GM04503 (cell line): ENCODE data around the gene CLEC2L.

Source experiments
- DNase-seq: peaks from one replicate; pipeline ENCODE4 v3.0.0-alpha.2; 2012; ENCODE audit warnings: low read depth

CLEC2L gene

DNA sequence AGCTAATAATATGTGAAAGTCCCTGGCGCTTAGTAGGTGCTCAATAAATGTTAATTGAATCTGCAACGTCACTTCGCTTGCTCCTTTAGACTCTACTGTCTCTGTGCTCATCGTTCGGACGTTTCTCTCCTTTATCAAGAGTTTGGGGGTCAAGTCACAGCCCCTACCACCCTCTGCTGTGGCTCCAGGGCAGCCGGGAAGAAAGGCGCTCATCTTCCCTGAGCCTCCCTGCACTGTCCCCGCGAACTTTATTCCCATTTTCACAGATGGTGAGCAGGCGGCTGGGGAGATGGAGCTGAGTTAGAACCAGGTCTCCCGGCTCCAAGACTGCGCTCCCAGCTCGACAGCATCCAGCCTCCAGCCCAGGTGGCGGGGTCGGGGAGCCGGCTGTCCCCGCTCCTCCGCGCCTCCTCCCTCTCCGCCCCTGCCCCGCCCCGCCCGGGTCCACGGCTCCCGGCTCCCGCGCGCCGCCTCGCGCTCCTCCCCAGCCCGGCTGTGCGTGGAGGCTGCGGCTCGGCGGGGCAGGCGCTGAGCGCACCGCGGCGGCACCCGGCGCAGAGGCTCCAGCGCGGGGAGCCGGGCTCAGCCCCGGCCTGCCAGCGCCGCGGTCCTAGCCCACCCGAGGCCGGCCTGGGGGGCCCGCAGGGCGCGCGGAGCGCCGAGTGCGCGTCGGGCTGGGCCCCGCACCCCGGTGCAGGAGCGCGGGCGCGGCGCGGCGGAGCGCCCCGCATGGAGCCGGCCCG lies at the start of gene CLEC2L:
Gene CLEC2L (plus strand): TSS at position 487 of the 743 bp plus-strand sequence. CDS start 243 bp downstream, at position 730.
- DNase-seq = no peak

DNA sequence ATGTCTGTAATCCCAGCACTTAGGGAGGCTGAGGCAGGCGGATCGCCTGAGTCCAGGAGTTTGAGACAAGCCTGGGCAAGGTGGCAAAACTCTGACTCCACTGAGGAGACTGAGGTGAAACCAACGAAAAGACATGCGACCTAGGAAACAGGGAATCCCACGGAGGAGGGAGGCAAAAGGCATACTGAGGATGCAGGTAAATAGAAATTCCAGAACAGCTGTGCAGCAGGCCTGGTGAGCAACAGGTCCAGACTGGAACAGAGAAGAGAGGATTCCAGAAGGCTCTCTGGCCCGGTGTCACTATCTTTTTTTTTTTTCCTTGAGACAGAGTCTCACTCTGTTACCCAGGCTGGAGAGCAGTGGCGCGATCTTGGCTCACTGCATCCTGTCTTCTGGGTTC lies 47.3 kb upstream of the CLEC2L start:
- DNase-seq = no peak

DNA sequence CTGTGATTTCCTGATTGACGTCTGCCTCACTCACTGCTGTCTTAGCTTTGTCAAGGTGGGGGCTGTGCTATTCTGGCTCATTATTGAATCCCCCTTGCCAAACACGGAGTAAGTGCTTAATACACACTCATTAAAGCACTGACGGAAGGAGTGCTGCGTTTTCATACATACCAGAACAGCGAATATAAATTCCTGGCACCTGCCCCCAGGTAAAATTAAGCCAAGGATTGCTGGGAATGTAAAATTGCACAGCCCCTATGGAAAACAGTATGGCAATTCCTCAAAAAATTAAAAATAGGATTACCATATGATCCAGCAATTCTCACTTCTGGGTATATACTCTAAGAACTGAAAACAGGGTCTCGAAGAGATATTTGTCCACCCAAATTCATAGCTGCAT lies 46.6 kb upstream of the CLEC2L start:
- no peak for DNase-seq

DNA sequence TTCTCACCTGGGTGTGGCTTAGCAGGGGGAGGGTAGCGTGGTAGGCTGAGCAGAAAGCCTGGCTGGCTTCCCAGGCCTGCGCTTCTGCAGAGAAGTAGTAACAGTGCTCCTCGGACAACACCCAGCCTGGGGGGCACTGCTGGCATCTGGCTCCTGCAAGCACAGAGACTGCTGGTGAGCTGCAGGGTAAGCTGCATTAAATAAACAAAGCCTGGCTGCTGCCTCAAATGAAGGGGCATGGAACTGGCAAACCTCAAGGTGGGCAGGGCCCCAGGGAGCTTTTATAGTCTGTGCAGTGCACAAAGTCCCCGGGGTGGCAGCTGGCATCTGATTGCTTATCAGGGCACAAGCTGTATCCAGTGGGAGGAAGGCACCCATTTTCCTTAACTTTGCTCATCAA lies 43.9 kb upstream of the CLEC2L start:
- DNase-seq = no peak

DNA sequence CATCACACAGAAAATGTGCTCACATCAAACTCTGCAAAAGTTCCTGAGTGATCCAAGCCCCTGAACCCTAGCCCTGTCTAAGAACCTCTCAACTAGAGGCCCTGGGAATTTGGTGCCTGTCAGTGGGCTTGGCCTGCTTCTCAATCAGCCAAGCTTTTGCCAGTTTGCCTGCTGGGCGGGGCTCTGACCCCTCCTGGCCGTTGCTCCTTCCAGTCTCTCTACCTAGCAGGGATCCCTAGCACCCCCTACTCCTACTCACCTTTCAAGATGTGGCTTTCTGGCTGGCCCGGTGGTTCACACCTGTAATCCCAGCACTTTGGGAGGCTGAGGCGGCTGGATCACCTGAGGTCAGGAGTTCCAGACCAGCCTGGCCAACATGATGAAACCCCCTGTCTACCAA lies 42.1 kb upstream of the CLEC2L start:
- no peak for DNase-seq

DNA sequence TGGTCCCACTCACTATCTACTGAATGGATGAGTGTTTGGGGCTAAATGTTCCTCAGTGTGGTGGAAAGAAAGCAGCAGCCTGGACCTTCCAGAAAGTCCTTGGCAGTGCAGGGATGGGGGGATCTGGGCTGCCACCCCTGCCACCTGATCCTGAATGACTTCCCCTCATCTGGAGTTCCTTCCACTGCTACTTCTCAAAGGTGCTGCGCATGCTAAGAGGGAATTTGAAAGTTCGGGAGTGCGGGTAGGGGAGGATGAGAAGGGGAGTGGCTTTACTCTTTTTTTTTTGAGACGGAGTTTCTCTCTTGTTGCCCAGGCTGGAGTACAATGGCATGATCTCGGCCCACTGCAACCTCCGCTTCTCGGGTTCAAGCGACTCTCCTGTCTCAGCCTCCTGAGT lies 41.4 kb upstream of the CLEC2L start:
- no peak for DNase-seq

DNA sequence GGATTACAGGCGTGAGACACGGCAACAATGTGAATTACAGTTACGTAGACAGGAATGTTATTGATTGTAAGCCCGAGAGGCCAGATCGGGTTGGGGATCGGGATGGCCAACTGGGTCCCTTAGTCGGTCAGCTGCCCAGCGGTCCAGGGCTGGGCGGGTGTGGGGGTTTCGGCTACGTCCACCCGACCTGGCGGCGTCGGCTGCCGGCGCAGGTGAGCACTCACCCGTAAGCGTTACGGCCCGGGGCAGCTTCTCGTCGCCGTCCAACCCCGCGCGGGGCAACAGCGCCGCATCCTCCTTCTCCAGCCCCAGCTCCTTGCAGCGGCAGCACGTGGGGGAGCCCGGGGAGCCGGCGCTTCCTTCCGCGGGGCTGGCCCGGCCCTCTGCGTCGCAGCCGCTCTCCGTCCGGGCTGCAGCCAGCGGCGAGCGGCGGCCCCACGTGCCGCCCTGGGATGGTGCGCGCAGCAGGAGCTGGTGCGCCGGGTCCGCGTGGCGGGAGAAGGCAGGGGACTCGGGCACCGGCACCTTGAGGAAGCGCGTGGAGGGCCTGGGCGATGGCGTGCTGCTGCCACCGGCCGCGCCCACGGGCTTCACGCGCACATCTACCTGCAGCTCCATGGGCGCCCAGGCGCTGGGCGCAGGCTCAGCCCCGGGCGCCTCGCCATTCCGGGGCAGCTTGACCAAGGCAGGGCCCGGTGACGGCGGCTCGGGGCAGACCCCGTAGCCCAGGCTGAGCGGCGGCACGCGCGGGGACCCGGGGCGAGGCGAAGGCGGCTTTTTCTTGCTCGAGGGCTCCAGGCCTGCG lies 40.6 kb upstream of the CLEC2L start:
- no peak for DNase-seq

DNA sequence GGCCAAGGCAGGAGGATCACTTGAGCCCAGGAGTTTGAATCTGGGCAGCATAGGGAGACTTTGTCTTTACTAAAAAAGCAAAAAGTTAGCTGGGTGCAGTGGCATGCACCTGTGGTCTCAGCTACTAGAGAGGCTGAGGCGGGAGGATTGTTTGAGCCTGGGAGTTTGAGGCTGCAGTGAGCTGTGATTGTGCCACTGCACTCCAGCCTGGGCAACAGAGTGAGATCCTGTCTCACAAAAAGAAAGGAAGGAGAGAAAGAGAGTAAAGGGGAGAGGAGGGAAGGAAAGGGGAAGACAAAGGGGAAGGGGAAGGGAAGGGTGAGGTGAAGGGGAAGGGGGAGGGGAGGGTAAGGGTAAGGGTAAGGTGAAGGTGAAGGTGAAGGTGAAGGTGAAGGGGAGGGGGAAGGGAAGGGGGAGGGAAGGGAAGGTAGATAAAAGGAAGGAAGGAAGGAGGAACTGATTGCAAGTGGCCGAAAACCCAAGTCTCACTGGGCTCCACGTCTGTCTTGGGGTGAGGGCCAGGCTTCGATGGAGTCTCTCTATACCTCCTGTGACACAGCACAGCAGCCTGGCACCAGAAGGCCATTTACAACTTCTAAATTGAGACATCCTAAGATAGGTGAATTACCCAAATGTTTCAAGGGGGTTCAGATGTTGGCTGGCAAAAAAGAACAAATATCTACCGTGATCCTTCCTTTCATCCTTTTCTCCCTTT lies 36.0 kb upstream of the CLEC2L start:
- no peak for DNase-seq

DNA sequence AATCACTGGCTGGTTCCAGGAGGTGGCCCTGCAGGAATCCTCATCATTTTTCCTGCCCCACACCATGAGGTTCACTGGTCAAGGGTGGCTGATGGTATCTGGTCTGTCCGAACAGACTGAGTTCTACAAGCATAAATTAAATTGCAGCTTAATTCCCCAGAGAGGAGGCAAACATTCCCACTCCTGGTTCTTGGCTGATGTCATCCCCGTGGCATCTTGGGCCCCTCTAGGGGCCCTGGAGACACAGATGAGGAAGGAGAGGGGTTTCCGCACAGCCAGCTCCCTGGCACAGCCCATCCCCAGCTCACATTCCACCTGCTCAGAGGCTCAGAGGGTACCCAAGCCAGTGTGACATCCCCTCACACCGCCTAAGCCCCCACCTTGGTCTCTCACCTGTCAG lies 34.7 kb upstream of the CLEC2L start:
- DNase-seq = no peak

DNA sequence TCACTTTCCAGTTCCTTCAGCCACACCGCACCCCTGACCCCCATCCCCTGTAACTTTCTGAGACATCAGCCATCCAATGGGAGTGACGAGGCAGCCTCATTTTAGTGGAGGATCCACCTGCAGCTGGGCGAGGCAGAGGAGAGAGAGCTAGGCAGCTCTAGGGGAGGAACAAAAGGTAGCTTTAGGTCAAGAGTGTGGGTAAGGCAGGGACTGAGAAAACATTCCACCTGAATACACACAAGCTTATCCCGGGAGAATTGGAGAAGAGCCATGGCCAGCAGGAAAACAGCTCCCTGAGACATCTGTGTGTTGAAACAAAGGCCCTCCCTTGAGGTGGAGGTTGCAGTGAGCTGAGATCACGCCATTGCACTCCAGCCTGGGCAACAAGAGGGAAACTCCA lies 33.4 kb upstream of the CLEC2L start:
- no peak for DNase-seq

DNA sequence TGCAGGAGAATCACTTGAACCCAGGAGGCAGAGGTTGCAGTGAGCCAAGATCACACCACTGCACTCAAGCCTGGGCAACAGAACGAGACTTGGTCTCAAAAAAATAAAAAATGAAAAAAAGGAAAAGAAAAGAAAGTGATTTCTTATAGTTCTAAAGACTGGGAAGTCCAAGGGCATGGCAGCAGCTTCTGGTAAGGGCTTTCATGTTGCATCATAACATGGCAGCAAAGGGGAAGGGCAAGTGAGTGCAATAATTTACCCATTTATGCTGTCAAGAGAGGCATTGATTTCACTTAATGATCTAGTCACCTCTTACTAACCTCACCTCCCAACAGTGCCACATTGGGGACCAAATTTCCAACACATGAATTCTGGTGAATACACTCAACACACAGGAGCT lies 31.2 kb upstream of the CLEC2L start:
- no peak for DNase-seq

DNA sequence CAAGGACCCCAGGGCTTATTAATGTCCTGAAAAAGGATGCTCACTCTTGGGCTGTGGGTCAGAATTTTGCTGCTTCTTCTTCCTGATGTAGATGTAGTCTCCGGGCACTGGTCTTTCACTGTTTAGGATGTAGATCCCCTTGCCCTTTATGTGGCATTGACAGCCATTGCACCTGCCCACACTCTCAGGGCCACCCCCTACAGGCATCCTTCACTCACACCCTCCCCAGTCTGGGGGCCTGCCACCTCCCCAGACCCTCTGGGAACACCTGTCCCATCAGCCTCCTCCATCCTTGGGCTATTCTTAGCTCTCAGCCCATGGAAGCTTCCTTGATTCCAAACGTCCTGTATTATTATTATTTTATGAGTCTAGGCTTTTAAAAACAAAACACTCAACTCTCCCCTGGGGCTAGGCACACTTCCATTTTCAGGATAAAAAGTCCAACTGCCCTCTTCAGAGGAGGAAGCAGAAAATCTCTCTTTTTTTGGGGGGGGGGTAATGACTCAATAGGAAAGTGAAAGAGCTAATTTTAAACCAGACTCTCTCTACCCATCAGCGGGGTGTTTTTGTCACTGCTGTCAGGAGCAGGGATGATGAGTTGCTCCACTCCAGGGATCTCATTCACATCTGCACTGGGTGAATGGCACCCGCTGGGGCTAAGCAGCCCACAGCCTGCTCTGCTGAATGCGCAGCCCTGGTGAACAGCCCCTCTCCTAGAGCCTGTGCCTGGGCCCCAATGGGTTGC lies 28.5 kb upstream of the CLEC2L start:
- no peak for DNase-seq

DNA sequence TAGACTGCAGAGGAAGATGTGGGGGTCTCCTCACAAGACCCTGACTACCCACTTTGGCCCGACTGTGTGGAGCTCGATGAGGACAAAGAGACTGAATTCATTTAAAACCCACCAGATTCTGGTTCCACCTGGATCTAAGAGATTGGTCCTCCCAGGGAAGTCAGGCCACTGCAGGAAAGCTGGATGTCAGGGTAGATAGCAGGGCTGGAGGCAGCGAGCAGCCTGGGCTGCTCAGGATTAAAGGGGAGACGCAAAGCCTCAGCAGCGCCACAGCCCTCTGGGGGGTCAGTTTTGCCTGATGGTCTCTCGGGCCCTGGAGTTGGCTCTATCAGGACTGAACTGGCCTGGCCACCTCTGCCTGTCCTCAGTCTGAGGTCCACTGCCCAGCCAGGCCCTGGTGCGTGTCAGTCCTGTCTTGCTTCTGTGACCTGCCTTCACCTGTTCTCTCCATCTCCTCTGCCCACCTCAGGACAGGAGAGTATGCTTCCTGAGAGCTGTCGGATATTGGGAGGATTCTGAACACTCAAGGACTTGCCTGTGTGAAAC lies 27.8 kb upstream of the CLEC2L start:
- no peak for DNase-seq

DNA sequence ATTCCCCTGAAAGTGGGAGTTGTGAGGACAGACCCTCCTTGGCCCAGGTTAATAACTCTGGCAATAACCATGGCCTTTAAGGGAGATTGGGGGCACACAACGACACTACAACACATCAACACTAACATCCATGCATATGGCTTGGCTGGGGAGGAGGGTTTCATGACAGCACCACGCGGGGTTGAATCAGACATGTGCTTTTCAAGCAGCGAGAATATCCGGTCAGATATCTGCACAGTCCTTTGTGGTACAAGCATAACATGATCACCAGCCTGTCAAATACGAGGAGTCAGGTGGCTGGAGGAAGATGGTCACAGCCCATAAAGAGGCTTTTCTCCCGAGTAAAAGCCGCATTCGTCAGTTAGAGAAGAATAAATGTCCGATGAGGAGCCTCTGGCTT lies 27.0 kb upstream of the CLEC2L start:
- no peak for DNase-seq

DNA sequence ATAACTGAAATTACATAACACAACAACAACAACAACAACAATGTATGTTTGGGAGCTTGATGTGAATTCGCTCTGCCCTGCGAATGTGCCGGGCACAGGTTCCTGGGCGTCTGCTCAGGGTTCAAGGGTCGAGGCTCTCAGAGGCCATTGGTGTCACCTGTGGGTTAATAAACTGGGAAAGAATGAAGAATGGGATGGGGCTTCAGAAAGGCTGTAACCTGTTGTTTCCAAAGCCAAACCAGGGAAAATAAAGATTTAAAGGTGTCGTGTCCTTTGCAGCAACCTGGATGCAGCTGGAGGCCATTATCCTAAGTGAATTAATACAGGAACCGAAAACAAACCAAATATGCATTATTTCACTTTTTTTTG lies 22.7 kb upstream of the CLEC2L start:
- no peak for DNase-seq

DNA sequence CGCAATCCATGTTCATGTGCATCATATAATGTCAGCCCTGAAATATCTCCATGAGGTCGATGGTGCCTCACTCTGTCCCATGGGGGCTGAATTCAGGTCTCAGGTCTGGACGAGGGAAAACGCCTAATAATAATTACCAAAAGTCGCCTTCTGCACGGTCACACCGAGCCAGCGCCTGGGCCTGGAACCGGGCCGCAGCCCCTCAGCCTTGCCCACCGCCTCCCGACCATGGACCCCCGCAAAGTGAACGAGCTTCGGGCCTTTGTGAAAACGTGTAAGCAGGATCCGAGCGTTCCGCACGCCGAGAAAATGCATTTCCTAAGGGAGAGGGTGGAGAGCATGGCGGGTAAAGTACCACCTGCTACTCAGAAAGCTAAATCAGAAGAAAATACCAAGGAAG lies 21.3 kb upstream of the CLEC2L start:
- no peak for DNase-seq

DNA sequence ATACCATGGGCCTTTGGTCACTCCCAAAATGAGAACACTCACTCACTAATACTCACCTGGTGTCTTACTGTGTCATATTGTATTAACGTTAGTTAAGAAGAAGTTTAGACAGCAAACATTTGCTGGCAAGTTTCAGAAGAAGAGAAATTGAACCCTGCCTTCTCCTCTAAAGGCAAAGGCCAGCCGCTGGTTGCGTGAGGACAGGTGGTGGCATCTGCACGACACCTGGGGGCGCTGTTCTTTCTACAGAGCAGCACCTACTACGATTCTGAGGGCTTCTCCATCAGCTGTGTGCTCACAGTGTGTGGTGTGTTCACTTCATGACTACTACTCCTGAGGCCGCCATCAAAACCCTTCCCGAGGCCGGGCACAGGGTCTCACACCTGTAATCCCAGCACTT lies 17.9 kb upstream of the CLEC2L start:
- no peak for DNase-seq

DNA sequence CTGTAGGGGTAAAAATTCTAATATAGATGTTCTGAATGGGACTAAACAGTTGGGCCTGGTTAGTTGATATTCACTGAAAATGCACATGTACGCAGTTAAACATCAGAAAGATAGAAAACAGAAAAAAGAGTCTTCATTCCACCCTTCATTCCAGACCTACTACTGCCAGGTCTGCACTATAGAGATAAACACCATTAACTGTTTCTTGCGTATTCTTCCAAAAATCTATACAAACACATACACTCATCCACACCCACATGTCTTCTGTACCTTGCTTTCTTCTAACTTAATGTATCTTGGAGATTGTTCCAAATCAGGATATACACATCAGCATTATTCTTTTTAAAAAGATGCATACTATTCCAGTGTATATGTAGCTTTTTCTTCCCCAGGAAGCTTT lies 13.9 kb upstream of the CLEC2L start:
- no peak for DNase-seq

DNA sequence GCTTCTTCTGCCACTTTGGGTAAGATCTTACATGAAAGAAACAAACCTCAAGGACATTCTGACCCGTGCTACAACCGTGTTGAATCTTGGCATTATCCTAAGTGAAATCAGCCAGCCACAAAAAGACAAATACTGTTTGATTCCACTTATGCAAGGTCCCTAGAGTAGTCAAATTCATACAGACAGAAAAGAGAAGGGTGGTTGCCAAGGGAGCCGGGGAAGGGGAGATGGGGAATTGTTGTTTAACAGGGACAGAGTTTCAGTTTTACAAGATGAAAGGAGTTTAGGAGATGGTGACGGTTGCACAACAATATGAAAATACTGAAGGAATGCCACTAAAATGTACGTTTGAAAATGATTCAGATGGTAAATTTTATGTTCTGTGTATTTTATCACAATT lies 12.2 kb upstream of the CLEC2L start:
- no peak for DNase-seq

DNA sequence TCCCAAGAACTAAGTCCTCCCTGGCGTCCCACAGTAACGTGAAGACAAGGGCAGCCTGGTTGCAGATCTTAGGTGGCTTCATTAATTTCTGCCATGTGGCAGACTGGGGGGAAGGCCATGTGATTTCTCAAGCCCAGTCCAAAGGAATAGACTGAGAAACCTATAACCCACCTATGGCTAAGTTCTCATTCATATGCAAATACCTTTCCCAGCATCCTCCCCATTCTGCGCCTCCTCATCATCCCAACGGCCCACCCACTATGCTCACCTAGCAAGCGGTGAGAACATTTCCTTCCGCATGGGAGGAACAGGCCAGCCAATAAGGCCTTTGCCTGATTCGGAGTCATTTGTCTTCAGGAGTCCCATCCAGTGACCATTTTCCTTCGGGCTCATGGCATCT lies 8.2 kb upstream of the CLEC2L start:
- DNase-seq = no peak

DNA sequence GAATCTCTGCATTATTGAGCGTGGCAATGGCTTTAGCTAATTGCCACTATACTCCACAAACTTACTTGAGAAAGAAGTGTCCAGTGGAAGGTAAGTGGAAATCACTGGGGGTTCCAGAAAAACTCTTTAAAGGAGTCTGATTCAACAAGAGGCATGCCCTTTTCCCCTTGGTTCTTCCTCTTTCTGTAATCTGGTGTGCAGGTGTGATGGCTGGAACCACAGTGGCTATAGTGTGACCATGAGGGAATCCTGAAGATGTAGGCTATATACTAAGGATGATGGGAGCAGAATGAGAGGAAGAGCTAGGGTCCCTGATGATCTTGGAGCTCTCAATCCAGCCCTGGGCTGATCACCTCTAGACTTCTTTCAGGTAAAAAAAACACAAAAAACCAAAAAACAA lies 2.0 kb upstream of the CLEC2L start:
- no peak for DNase-seq

DNA sequence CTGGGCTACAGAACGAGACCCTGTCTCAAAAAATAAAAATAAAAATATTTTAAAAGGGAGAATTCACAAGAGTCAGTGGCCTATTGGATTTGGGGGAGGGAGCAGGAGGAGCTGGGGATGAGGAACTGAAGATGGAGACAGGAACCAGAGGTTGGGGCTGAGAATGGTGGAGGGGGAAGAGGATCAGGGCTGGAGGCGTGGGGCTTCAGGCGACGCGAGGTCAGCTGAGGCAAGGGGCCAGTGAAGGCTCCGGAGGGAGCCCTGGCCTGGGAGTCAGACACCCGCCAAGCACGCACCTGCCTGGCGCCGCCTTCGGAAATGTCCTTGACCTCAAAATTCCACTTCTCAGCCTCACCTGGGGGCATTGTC lies 671 bp upstream of the CLEC2L start:
- no peak for DNase-seq
